Loucy (cell line): Measurements from ENCODE around the gene SLC25A11.

Experiments used
- CTCF ChIP-seq: fragments of 200-600 bp; sonication (generic); conservative IDR thresholded peaks from 2 replicates; pipeline ENCODE4 v1.5.1; 2014; ENCODE audit warnings: mild to moderate bottlenecking, antibody characterized with exemption, low read length
- EZH2phosphoT487 ChIP-seq: fragments of 200-600 bp; IDR thresholded peaks from 2 replicates; pipeline ENCODE4 v1.6.1; 2018; ENCODE audit warnings: antibody characterized with exemption, mild to moderate bottlenecking, moderate library complexity, borderline replicate concordance

DNA sequence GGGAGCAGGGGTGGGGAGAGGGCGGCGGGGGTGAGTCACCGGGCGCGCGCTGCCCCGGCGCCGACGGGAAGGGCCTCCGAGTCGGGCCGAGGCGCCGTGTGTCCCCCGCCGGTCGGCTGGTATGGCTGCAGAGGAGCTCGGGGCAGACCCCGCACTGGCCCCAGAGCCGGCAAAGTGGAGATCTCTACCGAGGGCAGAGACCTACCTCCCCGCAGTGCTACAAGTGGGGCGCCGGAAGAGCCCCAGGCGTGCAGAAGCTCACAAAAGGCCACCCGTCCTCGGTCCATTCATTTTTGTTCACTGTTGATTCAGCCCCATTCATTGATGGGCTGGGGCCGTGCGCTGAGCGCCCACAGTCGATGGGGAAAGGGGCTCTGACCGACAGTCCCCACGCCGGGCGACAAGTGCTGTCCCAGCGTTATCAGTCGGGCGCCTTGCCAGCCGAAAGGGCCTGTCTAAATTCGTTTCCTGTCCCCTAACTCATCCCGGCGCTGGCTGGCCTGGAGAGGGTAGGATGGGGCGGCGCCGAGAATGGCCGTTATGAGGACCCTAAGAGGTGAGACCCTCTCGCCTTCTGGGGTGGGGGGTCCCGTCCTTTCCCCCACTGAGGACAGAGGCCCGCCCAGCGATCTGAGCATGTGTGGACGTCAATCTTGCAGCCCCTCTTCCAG is 10.4 kb upstream of the SLC25A11 start:
- TF ChIP-seq CTCF (no peak), EZH2phosphoT487 (no peak)
